HAP-1 (cell line): ENCODE results near the gene PPP1R3E.
"Not testable (repeated sequence)": the region's sequence is repeated elsewhere in the genome, so short reads cannot be mapped to it uniquely, and the experiment has no call there.

Experiments
- DNase-seq, 2 experiments: peaks; one replicate each; pipeline ENCODE4 v3.0.0-alpha.2; 2016 to 2020; ENCODE audit warnings: low spot score in 2 of 2
- H3K27me3 ChIP-seq: fragments of 250-450 bp; sonication (Bioruptor Pico); 2 replicates; pipeline ENCODE4 v1.5.1; 2020; ENCODE audit warnings: low read depth, mild to moderate bottlenecking, moderate library complexity
- H3K36me3 ChIP-seq: fragments of 250-450 bp; sonication (Bioruptor Pico); replicated peaks from 2 replicates; pipeline ENCODE4 v1.5.1; 2020; ENCODE audit warnings: mild to moderate bottlenecking
- H3K4me1 ChIP-seq: fragments of 250-450 bp; sonication (Bioruptor Pico); 2 replicates; pipeline ENCODE4 v1.5.1; 2020; ENCODE audit warnings: mild to moderate bottlenecking
- H3K4me3 ChIP-seq: fragments of 250-450 bp; sonication (Bioruptor Pico); 2 replicates; pipeline ENCODE4 v1.5.1; 2020; ENCODE audit warnings: mild to moderate bottlenecking, moderate library complexity
- H3K9me3 ChIP-seq: fragments of 250-450 bp; sonication (Bioruptor Pico); 2 replicates; pipeline ENCODE4 v1.5.1; 2020; ENCODE audit warnings: mild to moderate bottlenecking, moderate library complexity
- in situ Hi-C: fragments of 300-500 bp; cut with MboI; formaldehyde crosslinking; loops from 3 replicates; pipeline ENCODE4 v1.14.3; 2020; ENCODE audit warnings: low sequenced_read_pairs, inconsistent platforms, mixed read lengths

Gene PPP1R3E

DNA sequence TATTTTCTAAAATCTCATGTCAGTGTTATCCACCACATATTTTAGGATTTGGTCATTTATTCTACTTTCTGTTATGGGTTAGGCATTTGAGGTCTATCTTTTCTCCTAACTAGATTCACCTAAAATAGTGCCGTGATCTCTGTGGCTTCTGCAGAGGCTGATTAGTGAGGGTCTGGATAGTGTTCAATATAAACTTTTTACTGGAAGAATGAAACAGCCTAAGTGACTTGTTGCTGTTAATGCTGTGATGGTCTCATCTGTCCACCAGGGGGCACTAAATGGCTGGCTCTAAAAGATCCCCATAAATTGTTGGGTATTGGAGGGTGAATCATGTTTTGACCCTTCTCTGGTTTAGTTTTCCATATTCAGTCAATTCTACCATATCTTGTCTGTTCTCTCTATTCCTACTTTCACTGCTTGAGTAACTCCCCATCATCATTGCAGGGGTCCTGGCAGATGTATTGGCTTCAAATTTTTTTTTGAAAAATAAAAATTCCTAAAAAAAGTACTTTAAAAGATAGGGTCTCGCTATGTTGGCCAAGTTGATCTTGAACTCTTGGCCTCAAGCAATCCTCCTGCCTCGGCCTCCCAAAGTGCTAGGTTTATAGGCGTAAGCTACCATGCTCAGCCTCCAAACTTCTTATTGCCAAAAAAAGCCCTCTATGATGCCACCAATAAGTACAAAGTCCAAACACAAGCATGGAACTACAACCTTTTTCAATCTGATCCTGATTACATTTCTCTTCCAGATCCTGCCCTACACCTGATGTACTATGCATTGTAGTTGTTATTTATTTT is 25.5 kb upstream of the PPP1R3E start:
- in situ Hi-C loops = loop anchor here (10.0 kb wide), 1 partner anchor 227 kb away; the partner anchor contains the start of genes THTPA and ZFHX2
- Histone ChIP-seq H3K36me3 (peaks cover 19% of the 10 kb centered on the region), H3K4me1 (peaks cover 2% of the 10 kb centered on the region; the same call in 1 of the 2 replicates), H3K27me3 (no peaks in the 10 kb centered on the region), H3K9me3 (no peaks in the 10 kb centered on the region), H3K4me3 (no peak overlapping the region)
- peak; percentile 60 to 77 for DNase-seq

- in situ Hi-C loops = loop anchor here (10.0 kb wide), 1 partner anchor 228 kb away; the partner anchor contains the start of genes THTPA and ZFHX2
These were observed 24.1 kb upstream of the PPP1R3E start for GRCh38 chr14:23326491-23327332.

GRCh38 chr14:23325746-23326145 is 23.1 kb upstream of the PPP1R3E start:
- in situ Hi-C loops = loop anchor here (10.0 kb wide), 1 partner anchor 229 kb away; the partner anchor contains the start of genes THTPA and ZFHX2
- DNase-seq, H3K4me1 ChIP-seq, H3K27me3 ChIP-seq, H3K9me3 ChIP-seq, H3K4me3 ChIP-seq: not testable (repeated sequence)
- H3K36me3 ChIP-seq = peaks cover 31% of the 10 kb centered on the region

More at GRCh38 chr14:23326491-23327332, 24.1 kb upstream of the PPP1R3E start:
- H3K9me3 ChIP-seq = no peaks in the 10 kb centered on the region
- DNase-seq = no peak
- H3K4me3 ChIP-seq = no peak overlapping the region
- H3K27me3 ChIP-seq = no peaks in the 10 kb centered on the region
- H3K36me3 ChIP-seq = peaks cover 31% of the 10 kb centered on the region
- peaks cover 7% of the 10 kb centered on the region for H3K4me1 ChIP-seq

GRCh38 chr14:23324993-23325392 is 22.3 kb upstream of the PPP1R3E start:
- H3K36me3 ChIP-seq = peaks cover 38% of the 10 kb centered on the region
- no peaks in the 10 kb centered on the region for H3K9me3 ChIP-seq
- no peak for DNase-seq
- no peak overlapping the region for H3K4me3 ChIP-seq
- peaks cover 15% of the 10 kb centered on the region for H3K4me1 ChIP-seq
- no peaks in the 10 kb centered on the region for H3K27me3 ChIP-seq
- in situ Hi-C loops = loop anchor here (10.0 kb wide), 1 partner anchor 230 kb away; the partner anchor contains the start of genes THTPA and ZFHX2

GRCh38 chr14:23324455-23324846 is 21.8 kb upstream of the PPP1R3E start:
- Histone ChIP-seq H3K27me3 (no peaks in the 10 kb centered on the region), H3K4me1 (peaks cover 17% of the 10 kb centered on the region), H3K36me3 (peaks cover 43% of the 10 kb centered on the region), H3K9me3 (no peaks in the 10 kb centered on the region), H3K4me3 (no peak overlapping the region)
- no peak for DNase-seq
- in situ Hi-C loops = loop anchor here (10.0 kb wide), 1 partner anchor 230 kb away; the partner anchor contains the start of genes THTPA and ZFHX2

DNA sequence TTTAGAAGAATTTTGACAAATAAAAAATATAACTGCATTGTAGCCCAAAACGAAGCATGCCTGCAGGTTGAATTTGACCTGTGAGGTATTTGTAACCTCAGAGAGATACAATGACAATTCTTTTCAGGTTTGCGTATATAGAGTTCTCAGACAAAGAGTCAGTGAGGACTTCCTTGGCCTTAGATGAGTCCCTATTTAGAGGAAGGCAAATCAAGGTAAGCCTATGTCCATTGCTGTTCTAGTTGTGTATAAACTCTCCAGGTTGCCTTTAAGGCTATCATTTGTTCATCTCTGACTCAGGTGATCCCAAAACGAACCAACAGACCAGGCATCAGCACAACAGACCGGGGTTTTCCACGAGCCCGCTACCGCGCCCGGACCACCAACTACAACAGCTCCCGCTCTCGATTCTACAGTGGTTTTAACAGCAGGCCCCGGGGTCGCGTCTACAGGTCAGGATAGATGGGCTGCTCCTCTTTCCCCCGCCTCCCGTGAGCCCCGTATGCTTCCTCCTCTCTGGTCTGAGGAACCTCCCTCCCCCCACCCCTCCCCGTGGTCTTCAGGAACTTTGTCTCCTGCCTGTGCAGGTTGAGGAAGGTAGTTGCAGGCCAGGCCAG is 21.3 kb upstream of the PPP1R3E start:
- no peak overlapping the region for H3K4me3 ChIP-seq
- H3K4me1 ChIP-seq = peaks cover 17% of the 10 kb centered on the region
- DNase-seq = no peak
- in situ Hi-C loops = loop anchor here (10.0 kb wide), 1 partner anchor 231 kb away; the partner anchor contains the start of genes THTPA and ZFHX2
- no peaks in the 10 kb centered on the region for H3K27me3 ChIP-seq
- H3K9me3 ChIP-seq = no peaks in the 10 kb centered on the region
- H3K36me3 ChIP-seq = peaks cover 43% of the 10 kb centered on the region

GRCh38 chr14:23322568-23323517 is 20.2 kb upstream of the PPP1R3E start:
- in situ Hi-C loops = loop anchor here (10.0 kb wide), 1 partner anchor 232 kb away; the partner anchor contains the start of genes THTPA and ZFHX2
- no peak for DNase-seq
- H3K36me3 ChIP-seq = peaks cover 43% of the 10 kb centered on the region

DNA sequence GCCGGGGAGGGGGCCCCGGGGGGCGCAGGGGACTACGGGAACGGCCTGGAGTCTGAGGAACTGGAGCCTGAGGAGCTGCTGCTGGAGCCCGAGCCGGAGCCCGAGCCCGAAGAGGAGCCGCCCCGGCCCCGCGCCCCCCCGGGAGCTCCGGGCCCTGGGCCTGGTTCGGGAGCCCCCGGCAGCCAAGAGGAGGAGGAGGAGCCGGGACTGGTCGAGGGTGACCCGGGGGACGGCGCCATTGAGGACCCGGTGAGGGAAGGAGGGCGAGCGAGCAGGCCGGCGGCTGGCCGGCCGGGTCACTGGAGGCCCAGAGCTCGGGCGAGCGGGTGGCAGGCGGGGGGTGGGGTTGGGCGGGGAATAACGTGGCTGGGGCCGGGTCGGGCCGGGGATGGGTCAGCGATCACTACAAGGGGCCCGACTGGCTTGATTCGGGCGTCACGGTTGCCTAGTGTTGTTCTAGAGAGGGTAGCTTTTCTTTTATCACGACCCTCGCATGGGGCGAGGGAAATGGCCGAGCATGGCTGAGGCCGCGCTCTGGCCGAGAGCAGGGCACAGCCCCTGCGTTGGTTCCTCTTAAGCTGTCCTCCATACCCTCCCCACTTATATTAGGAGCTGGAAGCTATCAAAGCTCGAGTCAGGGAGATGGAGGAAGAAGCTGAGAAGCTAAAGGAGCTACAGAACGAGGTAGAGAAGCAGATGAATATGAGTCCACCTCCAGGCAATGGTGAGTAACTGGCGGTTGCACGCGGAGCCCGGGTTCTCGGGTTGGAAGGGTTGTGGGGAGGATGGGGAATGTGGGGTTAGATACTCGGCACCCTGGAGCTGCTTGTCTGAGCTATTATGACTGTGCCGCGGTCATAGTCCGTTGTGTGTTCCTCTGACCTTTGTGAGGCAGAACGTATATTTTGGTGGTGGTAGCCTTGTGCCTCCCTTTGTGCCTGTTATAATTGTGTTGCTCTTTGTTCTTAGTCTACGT is 19.2 kb upstream of the PPP1R3E start:
- DNase-seq = peak; percentile 30 to 57
- no peaks in the 10 kb centered on the region for H3K27me3 ChIP-seq
- H3K9me3 ChIP-seq = no peaks in the 10 kb centered on the region
- peak overlapping the region; percentile 88 for H3K4me3 ChIP-seq
- peaks cover 17% of the 10 kb centered on the region for H3K4me1 ChIP-seq
- in situ Hi-C loops = loop anchor here (10.0 kb wide), 1 partner anchor 233 kb away; the partner anchor contains the start of genes THTPA and ZFHX2
- peaks cover 43% of the 10 kb centered on the region for H3K36me3 ChIP-seq

More at GRCh38 chr14:23322568-23323517, 20.2 kb upstream of the PPP1R3E start:
- no peaks in the 10 kb centered on the region for H3K9me3 ChIP-seq
- peak overlapping the region; percentile 88 for H3K4me3 ChIP-seq
- peaks cover 17% of the 10 kb centered on the region for H3K4me1 ChIP-seq
- no peaks in the 10 kb centered on the region for H3K27me3 ChIP-seq

DNA sequence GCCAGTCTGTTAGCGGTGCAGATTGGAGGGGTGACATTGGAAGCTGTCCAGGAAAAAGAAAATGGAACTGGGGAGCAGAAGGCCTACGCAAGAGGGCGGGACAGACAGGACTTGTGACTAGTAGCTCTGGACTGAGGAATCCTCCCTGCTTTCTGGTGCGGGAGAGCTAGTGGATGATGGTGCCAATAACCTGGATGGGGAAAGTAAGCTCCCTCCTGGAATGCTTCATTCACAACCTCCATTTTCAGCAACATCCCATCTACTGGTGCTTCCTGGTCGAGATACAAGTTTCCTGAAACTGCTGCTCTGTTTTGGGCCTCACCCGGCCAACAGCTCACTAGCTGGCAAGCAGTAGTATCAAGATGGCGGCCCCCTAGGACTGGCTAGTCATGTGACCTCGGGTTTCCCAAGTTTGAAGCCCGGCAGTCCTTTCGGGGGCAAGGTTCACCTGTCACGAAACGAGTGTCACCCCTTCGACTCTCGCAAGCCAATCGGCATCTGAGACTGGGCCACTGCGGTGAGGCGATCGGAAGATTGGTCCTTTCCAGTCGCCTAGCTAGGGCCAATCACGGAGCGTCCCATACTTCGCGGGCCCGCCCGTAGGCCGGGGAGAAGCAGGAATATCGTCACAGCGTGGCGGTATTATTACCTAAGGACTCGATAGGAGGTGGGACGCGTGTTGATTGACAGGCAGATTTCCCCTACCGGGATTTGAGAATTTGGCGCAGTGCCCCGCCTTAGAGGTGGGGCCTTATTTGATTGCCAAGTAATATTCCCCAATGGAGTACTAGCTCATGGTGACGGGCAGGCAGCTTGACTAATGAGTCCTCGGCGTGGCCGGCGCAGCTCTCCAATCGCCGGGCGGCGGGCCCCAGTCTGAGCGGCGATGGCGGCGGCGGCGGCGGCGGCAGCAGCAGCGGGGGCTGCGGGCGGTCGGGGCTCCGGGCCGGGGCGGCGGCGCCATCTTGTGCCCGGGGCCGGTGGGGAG is 18.2 kb upstream of the PPP1R3E start, which contains the start of gene PABPN1:
PABPN1 (plus strand) TSS at position 874 of the 988 bp plus-strand sequence; CDS start at position 887, 13 bp downstream.
- DNase-seq = peak; percentile 98 to 99
- in situ Hi-C loops = loop anchor here (10.0 kb wide), 1 partner anchor 234 kb away; the partner anchor contains the start of genes THTPA and ZFHX2
- Histone ChIP-seq H3K4me1 (peaks cover 17% of the 10 kb centered on the region), H3K36me3 (peaks cover 43% of the 10 kb centered on the region), H3K9me3 (no peaks in the 10 kb centered on the region), H3K4me3 (peak within 1 kb of the TSS; percentile 88), H3K27me3 (no peaks in the 10 kb centered on the region)

DNA sequence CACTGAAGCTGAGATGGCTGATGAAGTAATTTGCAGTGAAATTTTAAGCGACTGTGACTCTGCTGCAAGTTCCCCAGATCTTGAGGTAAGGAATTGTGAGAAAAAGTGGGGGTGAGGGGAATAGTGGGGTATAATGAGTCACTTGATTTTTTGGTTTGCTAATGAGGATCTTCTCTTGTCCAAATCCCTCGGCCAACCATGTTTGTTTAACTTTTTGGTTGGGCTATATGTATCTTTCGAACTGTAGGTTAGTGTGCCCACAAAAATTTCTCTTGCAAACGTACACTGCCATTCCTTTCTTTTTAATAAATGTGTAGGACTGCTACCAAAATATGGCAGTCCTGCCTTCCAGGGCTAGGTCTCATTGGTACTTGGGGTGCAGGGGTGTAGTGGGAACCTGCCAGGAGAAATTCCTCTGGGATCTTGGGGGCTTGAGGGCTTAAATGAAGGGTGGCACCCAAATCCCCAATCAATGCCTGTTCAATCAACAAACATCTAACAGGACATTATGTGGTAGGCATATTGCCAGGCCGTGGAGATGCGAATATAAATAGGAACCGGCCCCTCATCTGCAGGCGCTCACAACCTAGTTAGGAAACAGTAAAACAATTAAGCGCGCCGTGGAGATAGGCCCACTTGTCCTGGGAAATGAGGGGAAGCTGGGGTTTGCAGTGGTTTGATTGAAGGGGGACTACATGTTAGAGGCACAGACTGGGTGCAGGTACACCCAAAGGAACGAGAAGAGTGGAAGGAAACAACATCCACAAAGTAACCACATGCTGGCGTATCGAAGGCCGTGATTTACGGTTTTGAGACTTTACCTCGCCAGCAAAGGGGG is 17.3 kb upstream of the PPP1R3E start:
- in situ Hi-C loops = loop anchor here (10.0 kb wide), 1 partner anchor 235 kb away; the partner anchor contains the start of genes THTPA and ZFHX2
- Histone ChIP-seq H3K4me1 (peaks cover 17% of the 10 kb centered on the region), H3K4me3 (peak overlapping the region; percentile 37), H3K27me3 (no peaks in the 10 kb centered on the region), H3K9me3 (no peaks in the 10 kb centered on the region), H3K36me3 (peaks cover 47% of the 10 kb centered on the region)
- DNase-seq = no peak
